ENCODE results near the gene BCKDK.
"Not testable (repeated sequence)": the region's sequence is repeated elsewhere in the genome, so short reads cannot be mapped to it uniquely, and the experiment has no call there.

- TF ChIP-seq, protein P1, sequence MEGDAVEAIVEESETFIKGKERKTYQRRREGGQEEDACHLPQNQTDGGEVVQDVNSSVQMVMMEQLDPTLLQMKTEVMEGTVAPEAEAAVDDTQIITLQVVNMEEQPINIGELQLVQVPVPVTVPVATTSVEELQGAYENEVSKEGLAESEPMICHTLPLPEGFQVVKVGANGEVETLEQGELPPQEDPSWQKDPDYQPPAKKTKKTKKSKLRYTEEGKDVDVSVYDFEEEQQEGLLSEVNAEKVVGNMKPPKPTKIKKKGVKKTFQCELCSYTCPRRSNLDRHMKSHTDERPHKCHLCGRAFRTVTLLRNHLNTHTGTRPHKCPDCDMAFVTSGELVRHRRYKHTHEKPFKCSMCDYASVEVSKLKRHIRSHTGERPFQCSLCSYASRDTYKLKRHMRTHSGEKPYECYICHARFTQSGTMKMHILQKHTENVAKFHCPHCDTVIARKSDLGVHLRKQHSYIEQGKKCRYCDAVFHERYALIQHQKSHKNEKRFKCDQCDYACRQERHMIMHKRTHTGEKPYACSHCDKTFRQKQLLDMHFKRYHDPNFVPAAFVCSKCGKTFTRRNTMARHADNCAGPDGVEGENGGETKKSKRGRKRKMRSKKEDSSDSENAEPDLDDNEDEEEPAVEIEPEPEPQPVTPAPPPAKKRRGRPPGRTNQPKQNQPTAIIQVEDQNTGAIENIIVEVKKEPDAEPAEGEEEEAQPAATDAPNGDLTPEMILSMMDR (conservative IDR thresholded peaks at IDR 0.05; ENCODE audit: low read depth, low read length) = not testable (repeated sequence)
- TF ChIP-seq EZH2phosphoT487 (IDR thresholded peaks at IDR 0.05; ENCODE audit: borderline replicate concordance, low read length) = not testable (repeated sequence)
Measured at GRCh38 chr16:31141071-31141469, 32.9 kb downstream of the BCKDK start.
